ENCODE results near the gene ZNF793.

ZNF793 gene

GRCh38 chr19:37506387-37507166 is at the start of gene ZNF793:
ZNF793 (plus strand) TSS chr19:37506939; CDS start chr19:37523440, 16,501 bp downstream.
- no peak for DNase-seq

GRCh38 chr19:37466277-37466797 is 40.4 kb upstream of the ZNF793 start:
- DNase-seq = peak; percentile 46

GRCh38 chr19:37466798-37467607 is 39.7 kb upstream of the ZNF793 start, which contains the start of gene ZNF569:
ZNF569 (minus strand) TSS chr19:37467444; CDS start chr19:37444921, 22,523 bp downstream.
- peak; percentile 83 for DNase-seq

GRCh38 chr19:37467608-37468090 is 39.1 kb upstream of the ZNF793 start:
- DNase-seq = no peak

- peak; percentile 64 for DNase-seq
Observed at GRCh38 chr19:37468961-37469777, 37.6 kb upstream of the ZNF793 start, which contains the start of gene ZNF570. ZNF570 (plus strand) TSS chr19:37469356; CDS start chr19:37470355, 999 bp downstream.

- DNase-seq = no peak
Observed at GRCh38 chr19:37470216-37470615, 36.5 kb upstream of the ZNF793 start.

GRCh38 chr19:37472165-37472564 is 34.6 kb upstream of the ZNF793 start:
- no peak for DNase-seq

GRCh38 chr19:37484406-37485168 is 22.2 kb upstream of the ZNF793 start:
- DNase-seq = no peak

- DNase-seq = no peak
Observed at GRCh38 chr19:37492213-37492612, 14.5 kb upstream of the ZNF793 start.

GRCh38 chr19:37505958-37506386 is 767 bp upstream of the ZNF793 start:
- no peak for DNase-seq

- DNase-seq = no peak
Observed at GRCh38 chr19:37507167-37507464, 377 bp downstream of the ZNF793 start.

- DNase-seq = no peak
Observed at GRCh38 chr19:37511186-37511585, 4.4 kb downstream of the ZNF793 start.

GRCh38 chr19:37511821-37512220 is 5.1 kb downstream of the ZNF793 start:
- no peak for DNase-seq

GRCh38 chr19:37513397-37513796 is 6.7 kb downstream of the ZNF793 start:
- DNase-seq = no peak

- no peak for DNase-seq
Observed at GRCh38 chr19:37519890-37520289, 13.2 kb downstream of the ZNF793 start.

GRCh38 chr19:37537391-37537947 is 30.7 kb downstream of the ZNF793 start:
- DNase-seq = no peak

- DNase-seq = no peak
Observed at GRCh38 chr19:37551129-37551993, 44.6 kb downstream of the ZNF793 start.

GRCh38 chr19:37563518-37563917 is 56.8 kb downstream of the ZNF793 start:
- no peak for DNase-seq

- no peak for DNase-seq
Observed at GRCh38 chr19:37564624-37565369, 58.1 kb downstream of the ZNF793 start.

- DNase-seq = no peak
Observed at GRCh38 chr19:37565370-37565669, 58.6 kb downstream of the ZNF793 start.
